IPS DF 4.7 (cell line): ENCODE data around the gene ANKRD26.

ENCODE experiments used
- DNase-seq: peaks from one replicate; pipeline ENCODE4 v3.0.0-alpha.2; 2013; ENCODE audit warnings: low spot score; ENCODE audit errors: extremely low read depth

Gene ANKRD26

GRCh38 chr10:27020243-27020642, 80.1 kb downstream of the ANKRD26 start:
- DNase-seq = no peak

GRCh38 chr10:27019827-27020226, 80.5 kb downstream of the ANKRD26 start:
- DNase-seq = no peak

GRCh38 chr10:26997610-26998009, 102.7 kb downstream of the ANKRD26 start:
- DNase-seq = no peak

- DNase-seq = no peak
These were observed 105.6 kb downstream of the ANKRD26 start for GRCh38 chr10:26994743-26995142.

GRCh38 chr10:26987851-26988250, 112.4 kb downstream of the ANKRD26 start:
- DNase-seq = no peak

- no peak for DNase-seq
These were observed 117.1 kb downstream of the ANKRD26 start for GRCh38 chr10:26983156-26983555.

GRCh38 chr10:26982058-26982457, 118.2 kb downstream of the ANKRD26 start:
- no peak for DNase-seq

- DNase-seq = no peak
These were observed 119.0 kb downstream of the ANKRD26 start for GRCh38 chr10:26981232-26981824.

- DNase-seq = no peak
These were observed 121.8 kb downstream of the ANKRD26 start for GRCh38 chr10:26978519-26978918.

GRCh38 chr10:26977635-26978034, 122.7 kb downstream of the ANKRD26 start:
- no peak for DNase-seq

- DNase-seq = no peak
These were observed 129.6 kb downstream of the ANKRD26 start for GRCh38 chr10:26970667-26971066.

- DNase-seq = no peak
These were observed 131.0 kb downstream of the ANKRD26 start for GRCh38 chr10:26969145-26969926.

GRCh38 chr10:26962835-26963234, 137.5 kb downstream of the ANKRD26 start:
- DNase-seq = no peak

- DNase-seq = no peak
These were observed 140.0 kb downstream of the ANKRD26 start for GRCh38 chr10:26960308-26960707.

- no peak for DNase-seq
These were observed 140.5 kb downstream of the ANKRD26 start for GRCh38 chr10:26959841-26960240.
